Smooth muscle cell (in vitro differentiated cells): ENCODE data around the gene KCNA2. TPM values are rescaled to one million over a fixed set of nuclear protein-coding genes. Genes with fewer than 3 reads are reported as not detected.

Experiments used
- DNase-seq: peaks from one replicate; lab custom pipeline; 2025; ENCODE audit not compliant: unreplicated experiment; lab: John Stamatoyannopoulos, UW
- H2AFZ ChIP-seq: fragments of 200-600 bp; sonication (generic); 2 replicates; pipeline ENCODE4 v1.6.0; 2016; ENCODE audit warnings: antibody characterized with exemption, low read depth, mild to moderate bottlenecking
- H3F3A ChIP-seq: fragments of 200-600 bp; sonication (generic); 2 replicates; pipeline ENCODE4 v1.6.0; 2017; ENCODE audit warnings: antibody characterized with exemption, low read depth
- H3K27ac ChIP-seq: fragments of 200-600 bp; sonication (generic); 2 replicates; pipeline ENCODE4 v1.5.1; 2016; ENCODE audit warnings: low read depth, mild to moderate bottlenecking
- H3K27me3 ChIP-seq: fragments of 200-600 bp; sonication (generic); 2 replicates; pipeline ENCODE4 v1.6.1; 2016; ENCODE audit warnings: low read depth, mild to moderate bottlenecking
- H3K36me3 ChIP-seq: fragments of 200-600 bp; sonication (generic); 2 replicates; pipeline ENCODE4 v1.5.1; 2016; ENCODE audit warnings: low read depth
- H3K4me1 ChIP-seq: fragments of 200-600 bp; sonication (generic); 2 replicates; pipeline ENCODE4 v1.5.1; 2016; ENCODE audit warnings: low read depth
- H3K4me2 ChIP-seq: fragments of 200-600 bp; sonication (generic); 2 replicates; pipeline ENCODE4 v1.6.0; 2016; ENCODE audit warnings: mild to moderate bottlenecking
- H3K4me3 ChIP-seq: fragments of 200-600 bp; sonication (generic); 2 replicates; pipeline ENCODE4 v1.5.1; 2016; ENCODE audit warnings: mild to moderate bottlenecking
- H3K79me2 ChIP-seq: fragments of 200-600 bp; sonication (generic); 2 replicates; pipeline ENCODE4 v1.6.0; 2016; ENCODE audit warnings: low read depth, mild to moderate bottlenecking
- H3K9ac ChIP-seq: fragments of 200-600 bp; sonication (generic); 2 replicates; pipeline ENCODE4 v1.6.0; 2016; ENCODE audit warnings: low read depth
- H3K9me3 ChIP-seq: fragments of 200-600 bp; sonication (generic); replicated peaks from 2 replicates; pipeline ENCODE4 v1.5.1; 2016; ENCODE audit warnings: low read depth
- H4K20me1 ChIP-seq: fragments of 200-600 bp; sonication (generic); 2 replicates; pipeline ENCODE4 v1.6.0; 2016; ENCODE audit warnings: low read depth
- CTCF ChIP-seq: fragments of 200-600 bp; sonication (generic); IDR thresholded peaks from 2 replicates; pipeline ENCODE4 v1.5.1; 2017; ENCODE audit warnings: borderline replicate concordance, mild to moderate bottlenecking, antibody characterized with exemption; ENCODE audit not compliant: insufficient read depth, poor library complexity, severe bottlenecking
- WGBS: methylation state at CpG from one replicate; pipeline ENCODE4 v1.1.7; 2016; ENCODE audit warnings: low lambda C conversion rate; 5-methylcytosine and 5-hydroxymethylcytosine counted together
- polyA plus RNA-seq: library from polyadenylated mRNA; unstranded; fragments of >200 nt; fragmentation: Nextera tagmentation; extraction: Ambion mirVana; gene quantifications from 2 replicates; pipeline ENCODE4 v1.2.1, GENCODE V29; 2016
- total RNA-seq: library from RNA; depleted of rRNA; stranded (reverse); fragments of >200 nt; gene quantifications from 2 replicates; pipeline ENCODE4 v1.2.3, GENCODE V29; 2014

KCNA2 gene
- total and polyA plus RNA-seq, 2 experiments from 2014 or later: 0.16 to 0.81 TPM

GRCh38 chr1:110554871-110555801, 51.0 kb downstream of the KCNA2 start:
- peaks cover 50% of the 10 kb centered on the region for H3K27me3 ChIP-seq
- H3F3A ChIP-seq: no peaks in the 10 kb centered on the region
- no peaks in the 10 kb centered on the region for H3K36me3 ChIP-seq
- peak overlapping the region; percentile 42 for H3K4me3 ChIP-seq
- TF ChIP-seq CTCF: peak; percentile 69
- H3K9me3 ChIP-seq: no peaks in the 10 kb centered on the region
- H4K20me1 ChIP-seq: no peaks in the 10 kb centered on the region
- no peaks in the 10 kb centered on the region for H3K79me2 ChIP-seq
- H3K4me2 ChIP-seq: peak overlapping the region; percentile 83
- H3K9ac ChIP-seq: no peak overlapping the region
- H3K4me1 ChIP-seq: no peaks in the 10 kb centered on the region
- no peak overlapping the region for H3K27ac ChIP-seq
- 14% methylated on average over 51 of the region's 53 CpGs for WGBS
- peak overlapping the region; percentile 56 for H2AFZ ChIP-seq
- peak; percentile 25 for DNase-seq

DNA sequence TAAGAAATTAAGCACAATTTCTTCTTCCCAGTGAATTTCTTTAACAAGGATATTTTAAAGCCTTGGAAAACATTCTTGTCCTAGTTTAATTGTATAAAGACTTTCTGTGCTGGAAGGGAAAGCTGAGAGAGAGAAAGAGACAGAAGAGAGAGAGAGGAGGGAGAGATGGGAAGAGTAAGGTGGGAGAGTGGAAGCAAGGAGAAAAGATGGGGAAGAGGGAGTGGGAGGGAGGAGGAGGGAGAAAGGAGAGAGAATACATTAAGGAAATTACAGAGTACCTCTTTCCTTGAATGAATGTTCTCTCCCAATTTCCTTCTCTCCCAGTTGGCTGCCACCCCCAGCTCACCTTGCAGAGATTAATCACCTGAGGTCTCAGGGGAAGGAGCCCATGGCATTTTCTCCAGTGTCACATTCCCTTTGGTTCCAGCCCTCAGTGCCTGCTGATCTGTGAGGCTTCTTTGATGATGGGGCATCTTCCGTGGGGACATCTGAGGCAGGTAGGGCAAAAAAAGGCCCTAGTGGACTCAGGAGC, 54.8 kb downstream of the KCNA2 start:
- H4K20me1 ChIP-seq: no peaks in the 10 kb centered on the region
- no peaks in the 10 kb centered on the region for H3K9me3 ChIP-seq
- DNase-seq: no peak
- no peaks in the 10 kb centered on the region for H3K79me2 ChIP-seq
- H3K4me2 ChIP-seq: no peak overlapping the region
- no peaks in the 10 kb centered on the region for H3F3A ChIP-seq
- no peak overlapping the region for H3K27ac ChIP-seq
- no peak overlapping the region for H2AFZ ChIP-seq
- H3K4me3 ChIP-seq: no peak overlapping the region
- H3K4me1 ChIP-seq: no peaks in the 10 kb centered on the region
- H3K9ac ChIP-seq: no peak overlapping the region
- TF ChIP-seq CTCF: no peak
- WGBS: 77% methylated on average over 1 of the region's 1 CpG
- H3K36me3 ChIP-seq: no peaks in the 10 kb centered on the region
- H3K27me3 ChIP-seq: peaks cover 56% of the 10 kb centered on the region

DNA sequence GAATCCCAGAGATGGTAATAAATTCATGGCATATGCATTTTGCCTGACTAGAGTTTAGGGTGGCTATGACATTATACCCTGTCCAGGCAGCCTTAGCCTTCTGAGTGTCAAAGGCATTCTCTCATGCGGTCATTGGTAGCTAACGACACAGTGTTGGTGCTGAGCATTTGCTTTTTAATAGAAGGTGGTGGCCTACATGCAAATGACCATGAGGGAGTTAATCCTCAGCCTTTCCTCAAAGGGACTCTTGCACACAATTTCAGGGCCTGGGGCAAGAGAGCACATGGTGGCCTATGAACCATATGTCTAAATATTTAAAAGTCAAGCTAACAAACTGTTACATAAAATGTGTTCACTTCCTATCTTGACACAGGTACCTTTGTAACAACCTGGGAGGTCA, 56.3 kb downstream of the KCNA2 start:
- no peaks in the 10 kb centered on the region for H3K9me3 ChIP-seq
- DNase-seq: no peak
- H3K9ac ChIP-seq: no peak overlapping the region
- no peaks in the 10 kb centered on the region for H3K36me3 ChIP-seq
- 55% methylated on average over 2 of the region's 2 CpGs for WGBS
- peaks cover 70% of the 10 kb centered on the region for H3K27me3 ChIP-seq
- H3K4me2 ChIP-seq: no peak overlapping the region
- H3K4me1 ChIP-seq: no peaks in the 10 kb centered on the region
- no peak overlapping the region for H2AFZ ChIP-seq
- H4K20me1 ChIP-seq: no peaks in the 10 kb centered on the region
- H3K27ac ChIP-seq: no peak overlapping the region
- no peaks in the 10 kb centered on the region for H3K79me2 ChIP-seq
- no peaks in the 10 kb centered on the region for H3F3A ChIP-seq
- TF ChIP-seq CTCF: no peak
- no peak overlapping the region for H3K4me3 ChIP-seq
